ENCODE results near the gene NEB.
"Not testable (repeated sequence)": the region's sequence is repeated elsewhere in the genome, so short reads cannot be mapped to it uniquely, and the experiment has no call there.

Gene NEB

GRCh38 chr2:151611351-151611750 lies 122.9 kb downstream of the NEB start:
- H3K36me3 ChIP-seq (ENCODE audit: control insufficient read depth, insufficient read depth, low read length), result no peaks in the 10 kb centered on the region
- no peak overlapping the region for H2AK5ac ChIP-seq (ENCODE audit: low read length)
- H3K79me2 ChIP-seq (ENCODE audit: control insufficient read depth, insufficient read depth, low read length), result no peaks in the 10 kb centered on the region
- no peak overlapping the region for H3K4me3 ChIP-seq (ENCODE audit: low read length)
- no peak overlapping the region for H3K23ac ChIP-seq (ENCODE audit: low read length)
- H3K79me1 ChIP-seq (ENCODE audit: low read length), result no peaks in the 10 kb centered on the region
- H3K4me2 ChIP-seq (ENCODE audit: low read length), result no peak overlapping the region
- no peak overlapping the region for H2BK5ac ChIP-seq (ENCODE audit: low read length)
- no peak overlapping the region for H3K56ac ChIP-seq (ENCODE audit: low read length)
- no peak overlapping the region for H3K18ac ChIP-seq (ENCODE audit: low read length)
- H3K9ac ChIP-seq (ENCODE audit: low read length), result no peak overlapping the region
- H3K4me1 ChIP-seq (ENCODE audit: control insufficient read depth, low read depth, low read length), result no peaks in the 10 kb centered on the region
- H3K4ac ChIP-seq (ENCODE audit: low read depth, low read length), result no peak overlapping the region
- H2BK120ac ChIP-seq (ENCODE audit: low read depth, low read length), result no peak overlapping the region
- H4K5ac ChIP-seq (ENCODE audit: low read length), result no peak overlapping the region
- WGBS (ENCODE audit: extremely low coverage, insufficient coverage, low lambda C conversion rate), result no CpG with 5 or more reads among the region's 1 CpG
- no peaks in the 10 kb centered on the region for H3K27me3 ChIP-seq (ENCODE audit: insufficient read depth, low read length, poor library complexity)
- DNase-seq, result no peak
- H4K8ac ChIP-seq (ENCODE audit: low read depth, low read length), result no peak overlapping the region
- H2BK15ac ChIP-seq (replicated peaks; ENCODE audit: low read depth), result no peak overlapping the region
- H3K27ac ChIP-seq (ENCODE audit: low read depth, low read length), result no peak overlapping the region

GRCh38 chr2:151610310-151610709 lies 124.0 kb downstream of the NEB start:
- H2BK120ac ChIP-seq (ENCODE audit: low read depth, low read length), result no peak overlapping the region
- H3K79me2 ChIP-seq (ENCODE audit: control insufficient read depth, insufficient read depth, low read length), result no peaks in the 10 kb centered on the region
- WGBS (ENCODE audit: extremely low coverage, insufficient coverage, low lambda C conversion rate), result no CpG with 5 or more reads among the region's 4 CpGs

GRCh38 chr2:151609705-151610104 lies 124.6 kb downstream of the NEB start:
- H3K4me2 ChIP-seq (ENCODE audit: low read length), result no peak overlapping the region
- H4K5ac ChIP-seq (ENCODE audit: low read length), result no peak overlapping the region
- H3K18ac ChIP-seq (ENCODE audit: low read length), result no peak overlapping the region
- no peaks in the 10 kb centered on the region for H3K36me3 ChIP-seq (ENCODE audit: control insufficient read depth, insufficient read depth, low read length)
- H2BK120ac ChIP-seq (ENCODE audit: low read depth, low read length), result no peak overlapping the region
- H3K79me1 ChIP-seq (ENCODE audit: low read length), result no peaks in the 10 kb centered on the region
- no peaks in the 10 kb centered on the region for H3K79me2 ChIP-seq (ENCODE audit: control insufficient read depth, insufficient read depth, low read length)
- no peak overlapping the region for H3K4me3 ChIP-seq (ENCODE audit: low read length)
- no peaks in the 10 kb centered on the region for H3K27me3 ChIP-seq (ENCODE audit: insufficient read depth, low read length, poor library complexity)
- H2BK15ac ChIP-seq (replicated peaks; ENCODE audit: low read depth), result no peak overlapping the region
- DNase-seq, result no peak
- H3K4me1 ChIP-seq (ENCODE audit: control insufficient read depth, low read depth, low read length), result no peaks in the 10 kb centered on the region
- H2BK5ac ChIP-seq (ENCODE audit: low read length), result no peak overlapping the region
- no peak overlapping the region for H3K27ac ChIP-seq (ENCODE audit: low read depth, low read length)
- no peak overlapping the region for H3K23ac ChIP-seq (ENCODE audit: low read length)
- H3K4ac ChIP-seq (ENCODE audit: low read depth, low read length), result no peak overlapping the region
- no CpG with 5 or more reads among the region's 4 CpGs for WGBS (ENCODE audit: extremely low coverage, insufficient coverage, low lambda C conversion rate)
- H4K8ac ChIP-seq (ENCODE audit: low read depth, low read length), result no peak overlapping the region
- H3K9ac ChIP-seq (ENCODE audit: low read length), result no peak overlapping the region
- H2AK5ac ChIP-seq (ENCODE audit: low read length), result no peak overlapping the region
- H3K56ac ChIP-seq (ENCODE audit: low read length), result no peak overlapping the region

More at GRCh38 chr2:151610310-151610709, 124.0 kb downstream of the NEB start:
- H3K56ac ChIP-seq (ENCODE audit: low read length), result no peak overlapping the region
- no peak overlapping the region for H4K8ac ChIP-seq (ENCODE audit: low read depth, low read length)
- H3K4ac ChIP-seq (ENCODE audit: low read depth, low read length), result no peak overlapping the region
- H3K4me2 ChIP-seq (ENCODE audit: low read length), result no peak overlapping the region
- H3K4me3 ChIP-seq (ENCODE audit: low read length), result no peak overlapping the region
- H2AK5ac ChIP-seq (ENCODE audit: low read length), result no peak overlapping the region
- H3K79me1 ChIP-seq (ENCODE audit: low read length), result no peaks in the 10 kb centered on the region
- no peaks in the 10 kb centered on the region for H3K27me3 ChIP-seq (ENCODE audit: insufficient read depth, low read length, poor library complexity)
- no peak overlapping the region for H3K23ac ChIP-seq (ENCODE audit: low read length)
- no peaks in the 10 kb centered on the region for H3K4me1 ChIP-seq (ENCODE audit: control insufficient read depth, low read depth, low read length)
- H3K27ac ChIP-seq (ENCODE audit: low read depth, low read length), result no peak overlapping the region
- H2BK5ac ChIP-seq (ENCODE audit: low read length), result no peak overlapping the region
- no peak for DNase-seq
- H3K9ac ChIP-seq (ENCODE audit: low read length), result no peak overlapping the region
- no peaks in the 10 kb centered on the region for H3K36me3 ChIP-seq (ENCODE audit: control insufficient read depth, insufficient read depth, low read length)
- no peak overlapping the region for H2BK15ac ChIP-seq (replicated peaks; ENCODE audit: low read depth)
- no peak overlapping the region for H3K18ac ChIP-seq (ENCODE audit: low read length)
- H4K5ac ChIP-seq (ENCODE audit: low read length), result no peak overlapping the region

- H3K56ac ChIP-seq (ENCODE audit: low read length); H3K27me3 ChIP-seq (ENCODE audit: insufficient read depth, low read length, poor library complexity); DNase-seq; H3K23ac ChIP-seq (ENCODE audit: low read length); H3K4me1 ChIP-seq (ENCODE audit: control insufficient read depth, low read depth, low read length); H2BK5ac ChIP-seq (ENCODE audit: low read length); H3K4ac ChIP-seq (ENCODE audit: low read depth, low read length); H2BK15ac ChIP-seq (replicated peaks; ENCODE audit: low read depth); H3K4me3 ChIP-seq (ENCODE audit: low read length); H3K9ac ChIP-seq (ENCODE audit: low read length); H2AK5ac ChIP-seq (ENCODE audit: low read length); H3K79me2 ChIP-seq (ENCODE audit: control insufficient read depth, insufficient read depth, low read length); H3K4me2 ChIP-seq (ENCODE audit: low read length); H3K18ac ChIP-seq (ENCODE audit: low read length); H3K36me3 ChIP-seq (ENCODE audit: control insufficient read depth, insufficient read depth, low read length); H3K79me1 ChIP-seq (ENCODE audit: low read length); H4K5ac ChIP-seq (ENCODE audit: low read length); H3K27ac ChIP-seq (ENCODE audit: low read depth, low read length); H4K8ac ChIP-seq (ENCODE audit: low read depth, low read length); H2BK120ac ChIP-seq (ENCODE audit: low read depth, low read length): not testable (repeated sequence)
- no CpG with 5 or more reads among the region's 6 CpGs for WGBS (ENCODE audit: extremely low coverage, insufficient coverage, low lambda C conversion rate)
Observed at GRCh38 chr2:151607459-151608424, 126.5 kb downstream of the NEB start.

- H3K4me3 ChIP-seq (ENCODE audit: low read length); H3K4me1 ChIP-seq (ENCODE audit: control insufficient read depth, low read depth, low read length); H3K4ac ChIP-seq (ENCODE audit: low read depth, low read length); H3K18ac ChIP-seq (ENCODE audit: low read length); H2AK5ac ChIP-seq (ENCODE audit: low read length); H3K9ac ChIP-seq (ENCODE audit: low read length); H4K5ac ChIP-seq (ENCODE audit: low read length); H3K79me1 ChIP-seq (ENCODE audit: low read length); H3K79me2 ChIP-seq (ENCODE audit: control insufficient read depth, insufficient read depth, low read length); H3K23ac ChIP-seq (ENCODE audit: low read length); H3K56ac ChIP-seq (ENCODE audit: low read length); H2BK120ac ChIP-seq (ENCODE audit: low read depth, low read length); H3K36me3 ChIP-seq (ENCODE audit: control insufficient read depth, insufficient read depth, low read length); H4K8ac ChIP-seq (ENCODE audit: low read depth, low read length); DNase-seq; H2BK5ac ChIP-seq (ENCODE audit: low read length); H3K27me3 ChIP-seq (ENCODE audit: insufficient read depth, low read length, poor library complexity); H2BK15ac ChIP-seq (replicated peaks; ENCODE audit: low read depth); H3K27ac ChIP-seq (ENCODE audit: low read depth, low read length); H3K4me2 ChIP-seq (ENCODE audit: low read length): not testable (repeated sequence)
- no CpG with 5 or more reads among the region's 2 CpGs for WGBS (ENCODE audit: extremely low coverage, insufficient coverage, low lambda C conversion rate)
Observed at GRCh38 chr2:151603530-151603929, 130.7 kb downstream of the NEB start.

All from mesendoderm (in vitro differentiated cells).